ENCODE data around the gene COX17. TPM values are rescaled to one million over a fixed set of nuclear protein-coding genes. Genes with fewer than 3 reads are reported as not detected.

Gene COX17
- total and polyA plus RNA-seq, 9 of the 15 experiments (the other 6 are each of a cell fraction or from before 2014, with no cell fraction given) = 29.1 to 167 (median 60.6) TPM

DNA sequence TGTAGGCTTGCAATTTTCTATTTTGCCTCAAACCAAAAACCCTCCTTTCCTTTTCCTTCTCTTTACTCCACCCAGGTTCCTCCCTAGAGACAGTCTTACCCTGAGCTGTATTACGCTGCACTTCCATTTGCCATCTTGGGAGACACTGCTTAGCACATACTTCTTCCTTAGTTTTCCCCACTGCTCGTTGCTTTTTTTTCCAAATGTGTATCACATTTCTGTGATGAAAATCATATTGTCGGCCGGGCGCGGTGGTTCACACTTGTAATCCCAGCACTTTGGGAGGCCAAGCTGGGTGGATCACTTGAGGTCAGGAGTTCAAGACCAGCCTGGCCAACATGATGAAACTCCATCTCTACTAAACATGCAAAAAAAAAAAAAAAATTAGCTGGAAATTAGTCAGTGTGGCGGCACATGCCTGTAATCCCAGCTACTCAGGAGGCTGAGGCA, 46.3 kb downstream of the COX17 start:
- no peak for DNase-seq (ENCODE audit: extremely low read depth in 1 of 4, low spot score in 3 of 4)
- ATAC-seq = peak; percentile 18; the same call in 2 of the 3 replicates
- no peaks in the 10 kb centered on the region for H4K20me1 ChIP-seq (replicated peaks; ENCODE audit: control insufficient read depth, insufficient read depth, low read length)
- H3K36me3 ChIP-seq (ENCODE audit: control insufficient read depth, insufficient read depth, low read length) = no peaks in the 10 kb centered on the region
- no peak overlapping the region for H3K4me2 ChIP-seq (ENCODE audit: insufficient read depth, low read length)
- FAIRE-seq = no peak
- no peaks in the 10 kb centered on the region for H3K27me3 ChIP-seq (ENCODE audit: control insufficient read depth in 2 of 2, insufficient read depth in 2 of 2, low read length in 2 of 2)
- H2AFZ ChIP-seq (ENCODE audit: low read depth, low read length) = peak overlapping the region; percentile 70
- H3K27ac ChIP-seq (ENCODE audit: extremely low read depth, low read depth, low read length) = no peak overlapping the region; the same call in 2 of the 3 replicates
- in situ Hi-C loops (cut with MboI) = no loop called here
- POLR2A ChIA-PET = interaction anchor here (0.7 kb wide), 1 partner anchor 10 kb away, joined by 5 read pairs; no protein-coding TSS in a partner anchor
- intact Hi-C loops (cut with micrococcal nuclease) = no loop called here
- no peak overlapping the region for H3K4me3 ChIP-seq
- H3K9me3 ChIP-seq (replicated peaks; ENCODE audit: control insufficient read depth, insufficient read depth, low read depth, low read length) = no peaks in the 10 kb centered on the region
- CTCF ChIA-PET (ENCODE audit: low intra/inter-chr PET ratio) = no interaction called here
- H3K79me2 ChIP-seq (ENCODE audit: control insufficient read depth, insufficient read depth, low read length) = no peaks in the 10 kb centered on the region
- H3K9me1 ChIP-seq (ENCODE audit: control insufficient read depth, insufficient read depth, low read length) = no peaks in the 10 kb centered on the region
- H3K9ac ChIP-seq (ENCODE audit: insufficient read depth in 1 of 2, low read depth in 2 of 2, low read length in 2 of 2) = no peak overlapping the region
- WGBS (ENCODE audit: insufficient coverage, low coverage, missing lambda C conversion rate) = 88% methylated on average over 1 of the region's 7 CpGs
- no TSS peak for BruUV-seq (replicated peaks)
- peaks cover 0 to 11% of the 10 kb centered on the region in 2 experiments; a peak in 4 of 5 replicates for H3K4me1 ChIP-seq (replicated peaks in 1 of 2; ENCODE audit: control insufficient read depth in 2 of 2, insufficient read depth in 2 of 2, low read length in 2 of 2)
- no peak for TF ChIP-seq MIER1 (IDR thresholded peaks at IDR 0.05; ENCODE audit: low read depth)
- TF ChIP-seq ATF7 (IDR thresholded peaks at IDR 0.05) = 0 out of 2 replicates have a peak, but pooled peaks have one; percentile 6
- TF ChIP-seq NR2C2 (CRISPR knock-in tag; IDR thresholded peaks at IDR 0.05) = no peak
- peak; percentile 41; the same call in 1 of the 2 replicates for TF ChIP-seq NR2C2 (tag; IDR thresholded peaks at IDR 0.05)
- TF ChIP-seq ZBTB17 (CRISPR knock-in tag; IDR thresholded peaks at IDR 0.05) = 0 out of 2 replicates have a peak, but pooled peaks have one; percentile 16
